Measurements from ENCODE around the gene PHETA1. TPM values are rescaled to one million over a fixed set of nuclear protein-coding genes. Genes with fewer than 3 reads are reported as not detected.
A peak's percentile ranks its signal among the peaks of the same experiment; 100 is the strongest.

The PHETA1 gene
- total and polyA plus RNA-seq, 10 of the 15 experiments (the other 5 are each of a cell fraction or from before 2014, with no cell fraction given) = 0.02 to 1.3 (median 0.51) TPM; not detected in 1

GRCh38 chr12:111404362-111405148, 35.7 kb upstream of the PHETA1 start:
- TSS peak; percentile 83 for BruUV-seq (replicated peaks)
- peak overlapping the region; percentile 95 for H3K4me2 ChIP-seq (ENCODE audit: control insufficient read depth, insufficient read depth)
- peaks cover 38% of the 10 kb centered on the region for H3K79me2 ChIP-seq (ENCODE audit: control insufficient read depth, insufficient read depth, low read length)
- ChIA-PET SMC1A (ENCODE audit: uncharacterized antibody, unreplicated experiment) (interaction anchor here (0.6 to 22.6 kb wide), 8 partner anchors 8 to 191 kb away, joined by 3 to 605 read pairs (median 26); no protein-coding TSS in a partner anchor), RAD21 (ENCODE audit: unreplicated experiment) (interaction anchor here (0.9 to 19.6 kb wide), 7 partner anchors 8 to 124 kb away, joined by 3 to 804 read pairs (median 10); no protein-coding TSS in a partner anchor), POLR2A (interaction anchor here (0.6 to 13.2 kb wide), 8 partner anchors 9 to 371 kb away, joined by 3 to 188 read pairs (median 5); no protein-coding TSS in a partner anchor), CTCF (interaction anchor here (1.0 to 27.0 kb wide), 8 partner anchors 8 to 125 kb away, joined by 4 to 1117 read pairs (median 13); no protein-coding TSS in a partner anchor)
- H3K27me3 ChIP-seq (replicated peaks in 1 of 2; ENCODE audit: control insufficient read depth in 2 of 2, insufficient read depth in 2 of 2, low read length in 1 of 2) = no peaks in the 10 kb centered on the region
- FAIRE-seq (no peak), DNase-seq (ENCODE audit: low read depth, low spot score) (no peak), ATAC-seq (peak; percentile 22)
- H3K27ac ChIP-seq (ENCODE audit: control insufficient read depth, insufficient read depth) = peak overlapping the region; percentile 91
- H3K9me3 ChIP-seq (replicated peaks; ENCODE audit: control insufficient read depth, insufficient read depth, low read length) = no peaks in the 10 kb centered on the region
- H2AFZ ChIP-seq (ENCODE audit: control insufficient read depth, low read depth, low read length) = peak overlapping the region; percentile 60
- H3K4me1 ChIP-seq (ENCODE audit: control insufficient read depth, insufficient read depth, low read length) = peaks cover 49% of the 10 kb centered on the region
- WGBS (ENCODE audit: insufficient coverage, insufficient replicate concordance, low lambda C conversion rate, missing lambda C conversion rate) = 4% methylated on average over 19 of the region's 21 CpGs
- intact Hi-C loops (cut with micrococcal nuclease; ENCODE audit: unreplicated experiment) = loop anchor here (1.0 to 2.0 kb wide), 2 partner anchors 26 to 40 kb away; no protein-coding TSS in a partner anchor
- 0 out of 2 replicates have a peak, but pooled peaks cover 3% of the 10 kb centered on the region for H4K20me1 ChIP-seq (ENCODE audit: control insufficient read depth, insufficient read depth)
- H3K4me3 ChIP-seq = peak overlapping the region; percentile 86
- H3K36me3 ChIP-seq (ENCODE audit: control insufficient read depth in 2 of 2, insufficient read depth in 2 of 2, low read length in 1 of 2) = no peaks in the 10 kb centered on the region
- in situ Hi-C loops (cut with MboI) = loop anchor here (5.0 kb wide), 1 partner anchor 43 kb away; no protein-coding TSS in a partner anchor
- peak overlapping the region; percentile 85 for H3K9ac ChIP-seq (ENCODE audit: control insufficient read depth, insufficient read depth, low read length)
- no peak for TF ChIP-seq ZBTB40 (IDR thresholded peaks at IDR 0.05; ENCODE audit: borderline replicate concordance)
- no peak for TF ChIP-seq GABPA (IDR thresholded peaks at IDR 0.05; ENCODE audit: low read depth)
- no peak for TF ChIP-seq PRDM15 (CRISPR knock-in tag; IDR thresholded peaks at IDR 0.05)
- peak; percentile 62 for TF ChIP-seq IKZF1 (conservative IDR thresholded peaks at IDR 0.05)
- no peak for TF ChIP-seq MYC (IDR thresholded peaks at IDR 0.05; ENCODE audit: insufficient read depth, insufficient read length, insufficient replicate concordance, low read length, severe bottlenecking)
- no peak for TF ChIP-seq SREBF2 (IDR thresholded peaks at IDR 0.05; ENCODE audit: low read length)
- no peak for TF ChIP-seq WRNIP1 (IDR thresholded peaks at IDR 0.05; ENCODE audit: borderline replicate concordance, low read depth, low read length)
- TF ChIP-seq NKRF (conservative IDR thresholded peaks at IDR 0.05) = 0 out of 2 replicates have a peak, but pooled peaks have one; percentile 13
- no peak for TF ChIP-seq BCL3 (IDR thresholded peaks at IDR 0.05; ENCODE audit: borderline replicate concordance, insufficient read depth, low read depth, low read length, poor library complexity, severe bottlenecking)

Measured in GM12878 (cell line).